ENCODE results near the gene HS1BP3. TPM values are rescaled to one million over a fixed set of nuclear protein-coding genes. Genes with fewer than 3 reads are reported as not detected.

Gene HS1BP3
- total and polyA plus RNA-seq, 2 of the 13 experiments (the other 11 are each of a cell fraction or from before 2014, with no cell fraction given): 15.2 to 22.0 TPM

DNA sequence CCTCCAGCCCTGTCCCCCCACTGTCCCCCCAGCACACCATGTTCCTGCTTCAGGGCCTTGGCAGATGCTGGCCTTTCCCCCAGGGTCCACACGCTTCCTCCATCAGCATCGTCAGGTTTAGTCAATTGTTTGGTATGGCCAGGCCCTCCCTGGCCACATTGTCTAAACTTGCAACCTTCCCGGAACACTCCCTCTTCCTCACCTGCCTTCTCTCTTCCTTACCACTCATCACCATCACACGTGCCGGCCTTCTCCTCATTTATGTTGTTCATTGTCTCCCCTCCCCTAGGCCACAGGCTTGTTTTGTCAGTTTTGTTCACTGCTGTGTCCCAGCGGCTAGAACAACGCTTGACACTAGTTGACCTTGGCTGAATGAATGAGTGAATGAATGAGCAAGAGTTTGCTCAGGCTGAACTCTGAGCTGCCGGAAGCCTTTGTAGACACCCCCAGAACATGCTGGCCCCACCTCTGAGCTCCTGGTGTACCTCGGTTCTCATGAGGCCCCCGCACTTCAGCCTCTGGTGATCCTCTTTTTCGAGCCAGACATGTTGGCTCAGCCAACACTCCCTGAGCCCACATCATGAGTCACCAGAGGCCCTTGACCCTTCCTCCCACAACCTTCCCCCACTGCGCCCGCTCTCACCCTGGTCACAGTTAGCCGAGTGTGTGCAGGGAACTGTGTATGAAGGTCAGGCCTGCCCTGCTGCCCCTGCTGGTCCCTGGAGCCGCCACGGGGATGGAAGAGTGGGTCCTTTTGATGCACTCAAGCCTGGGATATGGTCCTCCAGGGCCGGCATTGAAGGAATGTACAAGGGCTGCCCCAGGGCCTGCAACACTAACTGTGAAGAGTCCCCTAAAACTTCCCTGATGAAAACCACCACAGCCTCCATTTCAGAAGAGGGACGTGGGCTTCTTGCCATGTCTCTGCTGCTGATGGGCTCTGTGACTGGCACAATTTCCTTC is 57.5 kb downstream of the HS1BP3 start (continued):
- TF ChIP-seq, protein P1, sequence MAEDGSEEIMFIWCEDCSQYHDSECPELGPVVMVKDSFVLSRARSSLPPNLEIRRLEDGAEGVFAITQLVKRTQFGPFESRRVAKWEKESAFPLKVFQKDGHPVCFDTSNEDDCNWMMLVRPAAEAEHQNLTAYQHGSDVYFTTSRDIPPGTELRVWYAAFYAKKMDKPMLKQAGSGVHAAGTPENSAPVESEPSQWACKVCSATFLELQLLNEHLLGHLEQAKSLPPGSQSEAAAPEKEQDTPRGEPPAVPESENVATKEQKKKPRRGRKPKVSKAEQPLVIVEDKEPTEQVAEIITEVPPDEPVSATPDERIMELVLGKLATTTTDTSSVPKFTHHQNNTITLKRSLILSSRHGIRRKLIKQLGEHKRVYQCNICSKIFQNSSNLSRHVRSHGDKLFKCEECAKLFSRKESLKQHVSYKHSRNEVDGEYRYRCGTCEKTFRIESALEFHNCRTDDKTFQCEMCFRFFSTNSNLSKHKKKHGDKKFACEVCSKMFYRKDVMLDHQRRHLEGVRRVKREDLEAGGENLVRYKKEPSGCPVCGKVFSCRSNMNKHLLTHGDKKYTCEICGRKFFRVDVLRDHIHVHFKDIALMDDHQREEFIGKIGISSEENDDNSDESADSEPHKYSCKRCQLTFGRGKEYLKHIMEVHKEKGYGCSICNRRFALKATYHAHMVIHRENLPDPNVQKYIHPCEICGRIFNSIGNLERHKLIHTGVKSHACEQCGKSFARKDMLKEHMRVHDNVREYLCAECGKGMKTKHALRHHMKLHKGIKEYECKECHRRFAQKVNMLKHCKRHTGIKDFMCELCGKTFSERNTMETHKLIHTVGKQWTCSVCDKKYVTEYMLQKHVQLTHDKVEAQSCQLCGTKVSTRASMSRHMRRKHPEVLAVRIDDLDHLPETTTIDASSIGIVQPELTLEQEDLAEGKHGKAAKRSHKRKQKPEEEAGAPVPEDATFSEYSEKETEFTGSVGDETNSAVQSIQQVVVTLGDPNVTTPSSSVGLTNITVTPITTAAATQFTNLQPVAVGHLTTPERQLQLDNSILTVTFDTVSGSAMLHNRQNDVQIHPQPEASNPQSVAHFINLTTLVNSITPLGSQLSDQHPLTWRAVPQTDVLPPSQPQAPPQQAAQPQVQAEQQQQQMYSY (CRISPR knock-in tag; IDR thresholded peaks at IDR 0.05): no peak; the same call in 1 of the 2 replicates
- TF ChIP-seq CREB3 (CRISPR knock-in tag; IDR thresholded peaks at IDR 0.05) (no peak; the same call in 1 of the 2 replicates), YY1 (IDR thresholded peaks at IDR 0.05; ENCODE audit: insufficient read depth, insufficient replicate concordance, low read depth, low read length) (peak; percentile 72), ZNF510 (CRISPR knock-in tag; IDR thresholded peaks at IDR 0.05; ENCODE audit: low read depth) (peak; percentile 90; the same call in 1 of the 2 replicates), CHD4 (IDR thresholded peaks at IDR 0.05; ENCODE audit: borderline replicate concordance, low read length) (peak; percentile 77; the same call in 1 of the 2 replicates), ZNF782 (CRISPR knock-in tag; IDR thresholded peaks at IDR 0.05; ENCODE audit: borderline replicate concordance) (peak; percentile 47; the same call in 1 of the 2 replicates), ZFP36L1 (CRISPR knock-in tag; IDR thresholded peaks at IDR 0.05) (peak; percentile 95), ZNF572 (CRISPR knock-in tag; IDR thresholded peaks at IDR 0.05) (peak; percentile 93), ZNF335 (CRISPR knock-in tag; IDR thresholded peaks at IDR 0.05) (peak; percentile 92), ETS1 (CRISPR knock-in tag; IDR thresholded peaks at IDR 0.05) (no peak), KDM1A (CRISPR knock-in tag; IDR thresholded peaks at IDR 0.05) (peak; percentile 74), ZC3H4 (CRISPR knock-in tag; IDR thresholded peaks at IDR 0.05; ENCODE audit: borderline replicate concordance) (no peak)
- TF ChIP-seq, protein P2, sequence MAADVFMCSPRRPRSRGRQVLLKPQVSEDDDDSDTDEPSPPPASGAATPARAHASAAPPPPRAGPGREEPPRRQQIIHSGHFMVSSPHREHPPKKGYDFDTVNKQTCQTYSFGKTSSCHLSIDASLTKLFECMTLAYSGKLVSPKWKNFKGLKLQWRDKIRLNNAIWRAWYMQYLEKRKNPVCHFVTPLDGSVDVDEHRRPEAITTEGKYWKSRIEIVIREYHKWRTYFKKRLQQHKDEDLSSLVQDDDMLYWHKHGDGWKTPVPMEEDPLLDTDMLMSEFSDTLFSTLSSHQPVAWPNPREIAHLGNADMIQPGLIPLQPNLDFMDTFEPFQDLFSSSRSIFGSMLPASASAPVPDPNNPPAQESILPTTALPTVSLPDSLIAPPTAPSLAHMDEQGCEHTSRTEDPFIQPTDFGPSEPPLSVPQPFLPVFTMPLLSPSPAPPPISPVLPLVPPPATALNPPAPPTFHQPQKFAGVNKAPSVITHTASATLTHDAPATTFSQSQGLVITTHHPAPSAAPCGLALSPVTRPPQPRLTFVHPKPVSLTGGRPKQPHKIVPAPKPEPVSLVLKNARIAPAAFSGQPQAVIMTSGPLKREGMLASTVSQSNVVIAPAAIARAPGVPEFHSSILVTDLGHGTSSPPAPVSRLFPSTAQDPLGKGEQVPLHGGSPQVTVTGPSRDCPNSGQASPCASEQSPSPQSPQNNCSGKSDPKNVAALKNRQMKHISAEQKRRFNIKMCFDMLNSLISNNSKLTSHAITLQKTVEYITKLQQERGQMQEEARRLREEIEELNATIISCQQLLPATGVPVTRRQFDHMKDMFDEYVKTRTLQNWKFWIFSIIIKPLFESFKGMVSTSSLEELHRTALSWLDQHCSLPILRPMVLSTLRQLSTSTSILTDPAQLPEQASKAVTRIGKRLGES (CRISPR knock-in tag; IDR thresholded peaks at IDR 0.05; ENCODE audit: borderline replicate concordance): peak; percentile 90; the same call in 1 of the 2 replicates
- TF ChIP-seq, protein P3, sequence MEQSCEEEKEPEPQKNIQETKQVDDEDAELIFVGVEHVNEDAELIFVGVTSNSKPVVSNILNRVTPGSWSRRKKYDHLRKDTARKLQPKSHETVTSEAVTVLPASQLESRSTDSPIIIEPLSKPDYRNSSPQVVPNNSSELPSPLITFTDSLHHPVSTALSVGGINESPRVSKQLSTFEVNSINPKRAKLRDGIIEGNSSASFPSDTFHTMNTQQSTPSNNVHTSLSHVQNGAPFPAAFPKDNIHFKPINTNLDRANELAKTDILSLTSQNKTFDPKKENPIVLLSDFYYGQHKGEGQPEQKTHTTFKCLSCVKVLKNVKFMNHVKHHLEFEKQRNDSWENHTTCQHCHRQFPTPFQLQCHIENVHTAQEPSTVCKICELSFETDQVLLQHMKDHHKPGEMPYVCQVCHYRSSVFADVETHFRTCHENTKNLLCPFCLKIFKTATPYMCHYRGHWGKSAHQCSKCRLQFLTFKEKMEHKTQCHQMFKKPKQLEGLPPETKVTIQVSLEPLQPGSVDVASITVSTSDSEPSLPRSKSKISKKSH (CRISPR knock-in tag; IDR thresholded peaks at IDR 0.05; ENCODE audit: borderline replicate concordance): peak; percentile 84; the same call in 1 of the 2 replicates
- TF ChIP-seq, protein P4, sequence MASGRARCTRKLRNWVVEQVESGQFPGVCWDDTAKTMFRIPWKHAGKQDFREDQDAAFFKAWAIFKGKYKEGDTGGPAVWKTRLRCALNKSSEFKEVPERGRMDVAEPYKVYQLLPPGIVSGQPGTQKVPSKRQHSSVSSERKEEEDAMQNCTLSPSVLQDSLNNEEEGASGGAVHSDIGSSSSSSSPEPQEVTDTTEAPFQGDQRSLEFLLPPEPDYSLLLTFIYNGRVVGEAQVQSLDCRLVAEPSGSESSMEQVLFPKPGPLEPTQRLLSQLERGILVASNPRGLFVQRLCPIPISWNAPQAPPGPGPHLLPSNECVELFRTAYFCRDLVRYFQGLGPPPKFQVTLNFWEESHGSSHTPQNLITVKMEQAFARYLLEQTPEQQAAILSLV (CRISPR knock-in tag; IDR thresholded peaks at IDR 0.05; ENCODE audit: borderline replicate concordance): peak; percentile 98

Data from HepG2 (cell line).